ENCODE data around the gene RAB40B. TPM values are rescaled to one million over a fixed set of nuclear protein-coding genes. Genes with fewer than 3 reads are reported as not detected.

The RAB40B gene
- polyA plus RNA-seq, 1 of the 3 experiments (the other 2 are of a cell fraction) = 20.7 TPM

DNA sequence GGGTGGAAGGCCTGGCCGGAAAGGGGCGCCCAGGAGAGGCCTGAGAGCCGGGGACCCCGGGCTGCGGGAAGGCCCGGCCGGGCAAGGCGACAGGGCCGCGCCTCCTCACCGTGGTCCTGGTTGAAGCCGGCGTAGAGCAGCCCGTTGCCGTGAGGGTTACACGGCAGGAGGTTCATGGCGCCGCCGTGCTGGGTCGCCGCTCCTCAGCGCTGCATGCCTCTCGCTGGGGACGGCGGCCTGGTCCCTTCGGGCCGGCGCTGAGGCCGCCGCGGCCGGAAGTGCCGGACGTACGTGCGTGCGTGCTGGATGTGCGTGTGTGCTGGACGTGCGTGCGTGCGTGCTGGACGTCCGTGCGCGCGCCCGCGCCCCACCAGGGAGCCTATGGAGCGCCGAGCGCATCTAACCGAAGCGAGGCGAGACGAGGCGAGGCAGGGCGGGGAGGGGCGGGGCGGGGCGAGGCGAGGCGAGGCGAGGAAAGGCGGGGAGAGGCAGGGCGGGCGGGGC is 50.3 kb downstream of the RAB40B start, which contains the start of gene WDR45B:
WDR45B (minus strand) TSS at position 280 of the 504 bp plus-strand sequence; CDS start at position 176, 104 bp downstream.
- H3K27ac ChIP-seq (ENCODE audit: low read depth in 2 of 2, low read length in 1 of 2) = peak within 1 kb of the TSS; percentile 90 to 96
- 2% methylated on average over 47 of the region's 67 CpGs for whole genome bisulfite sequencing (ENCODE audit: low lambda C conversion rate)
- peak within 1 kb of the TSS; percentile 97 for H3K9ac ChIP-seq
- H3K9me2 ChIP-seq = no peaks in the 10 kb centered on the region
- H3F3A ChIP-seq (replicated peaks; ENCODE audit: insufficient read depth) = peaks cover 14% of the 10 kb centered on the region
- TF ChIP-seq USF2 (IDR thresholded peaks at IDR 0.05; ENCODE audit: borderline replicate concordance, low read depth, low read length) (0 out of 2 replicates have a peak, but pooled peaks have one; percentile 16), USF1 (IDR thresholded peaks at IDR 0.05; ENCODE audit: borderline replicate concordance, low read depth) (no peak; the same call in 1 of the 2 replicates), TAF1 (IDR thresholded peaks at IDR 0.05; ENCODE audit: borderline replicate concordance, low read depth, low read length) (peak; percentile 87; the same call in 1 of the 2 replicates), MAX (IDR thresholded peaks at IDR 0.05; ENCODE audit: low read depth) (peak; percentile 60; the same call in 1 of the 2 replicates), TEAD4 (IDR thresholded peaks at IDR 0.05; ENCODE audit: borderline replicate concordance, insufficient read depth) (no peak), POLR2AphosphoS5 (IDR thresholded peaks at IDR 0.05; ENCODE audit: low read depth, low read length) (peak; percentile 97), MXI1 (IDR thresholded peaks at IDR 0.05; ENCODE audit: low read depth, low read length) (peak; percentile 87), NRF1 (IDR thresholded peaks at IDR 0.05; ENCODE audit: low read depth, low read length) (peak; percentile 60), GATA2 (CRISPR knock-in tag; IDR thresholded peaks at IDR 0.05) (no peak), TCF12 (IDR thresholded peaks at IDR 0.05) (no peak), ELF1 (IDR thresholded peaks at IDR 0.05) (peak; percentile 84), RCOR1 (IDR thresholded peaks at IDR 0.05; ENCODE audit: low read length) (0 out of 2 replicates have a peak, but pooled peaks have one; percentile 8), CHD2 (IDR thresholded peaks at IDR 0.05; ENCODE audit: low read length, partially characterized antibody) (peak; percentile 76), PBX3 (IDR thresholded peaks at IDR 0.05) (no peak), GABPA (IDR thresholded peaks at IDR 0.05; ENCODE audit: low read depth) (peak; percentile 77), JUND (IDR thresholded peaks at IDR 0.05) (no peak), SIN3A (IDR thresholded peaks at IDR 0.05; ENCODE audit: borderline replicate concordance, low read depth, low read length) (peak; percentile 77), EZH2phosphoT487 (IDR thresholded peaks at IDR 0.05; ENCODE audit: borderline replicate concordance, low read depth) (no peak), RXRA (IDR thresholded peaks at IDR 0.05; ENCODE audit: borderline replicate concordance, low read depth) (no peak), NFIC (IDR thresholded peaks at IDR 0.05; ENCODE audit: borderline replicate concordance) (no peak), FOXJ3 (CRISPR knock-in tag; IDR thresholded peaks at IDR 0.05) (no peak), FOSL2 (IDR thresholded peaks at IDR 0.05; ENCODE audit: borderline replicate concordance, low read depth) (no peak)
- TF ChIP-seq, protein P1, sequence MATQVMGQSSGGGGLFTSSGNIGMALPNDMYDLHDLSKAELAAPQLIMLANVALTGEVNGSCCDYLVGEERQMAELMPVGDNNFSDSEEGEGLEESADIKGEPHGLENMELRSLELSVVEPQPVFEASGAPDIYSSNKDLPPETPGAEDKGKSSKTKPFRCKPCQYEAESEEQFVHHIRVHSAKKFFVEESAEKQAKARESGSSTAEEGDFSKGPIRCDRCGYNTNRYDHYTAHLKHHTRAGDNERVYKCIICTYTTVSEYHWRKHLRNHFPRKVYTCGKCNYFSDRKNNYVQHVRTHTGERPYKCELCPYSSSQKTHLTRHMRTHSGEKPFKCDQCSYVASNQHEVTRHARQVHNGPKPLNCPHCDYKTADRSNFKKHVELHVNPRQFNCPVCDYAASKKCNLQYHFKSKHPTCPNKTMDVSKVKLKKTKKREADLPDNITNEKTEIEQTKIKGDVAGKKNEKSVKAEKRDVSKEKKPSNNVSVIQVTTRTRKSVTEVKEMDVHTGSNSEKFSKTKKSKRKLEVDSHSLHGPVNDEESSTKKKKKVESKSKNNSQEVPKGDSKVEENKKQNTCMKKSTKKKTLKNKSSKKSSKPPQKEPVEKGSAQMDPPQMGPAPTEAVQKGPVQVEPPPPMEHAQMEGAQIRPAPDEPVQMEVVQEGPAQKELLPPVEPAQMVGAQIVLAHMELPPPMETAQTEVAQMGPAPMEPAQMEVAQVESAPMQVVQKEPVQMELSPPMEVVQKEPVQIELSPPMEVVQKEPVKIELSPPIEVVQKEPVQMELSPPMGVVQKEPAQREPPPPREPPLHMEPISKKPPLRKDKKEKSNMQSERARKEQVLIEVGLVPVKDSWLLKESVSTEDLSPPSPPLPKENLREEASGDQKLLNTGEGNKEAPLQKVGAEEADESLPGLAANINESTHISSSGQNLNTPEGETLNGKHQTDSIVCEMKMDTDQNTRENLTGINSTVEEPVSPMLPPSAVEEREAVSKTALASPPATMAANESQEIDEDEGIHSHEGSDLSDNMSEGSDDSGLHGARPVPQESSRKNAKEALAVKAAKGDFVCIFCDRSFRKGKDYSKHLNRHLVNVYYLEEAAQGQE (IDR thresholded peaks at IDR 0.05; ENCODE audit: low read depth, low read length) = 0 out of 2 replicates have a peak, but pooled peaks have one; percentile 24
- TF ChIP-seq, protein P2, sequence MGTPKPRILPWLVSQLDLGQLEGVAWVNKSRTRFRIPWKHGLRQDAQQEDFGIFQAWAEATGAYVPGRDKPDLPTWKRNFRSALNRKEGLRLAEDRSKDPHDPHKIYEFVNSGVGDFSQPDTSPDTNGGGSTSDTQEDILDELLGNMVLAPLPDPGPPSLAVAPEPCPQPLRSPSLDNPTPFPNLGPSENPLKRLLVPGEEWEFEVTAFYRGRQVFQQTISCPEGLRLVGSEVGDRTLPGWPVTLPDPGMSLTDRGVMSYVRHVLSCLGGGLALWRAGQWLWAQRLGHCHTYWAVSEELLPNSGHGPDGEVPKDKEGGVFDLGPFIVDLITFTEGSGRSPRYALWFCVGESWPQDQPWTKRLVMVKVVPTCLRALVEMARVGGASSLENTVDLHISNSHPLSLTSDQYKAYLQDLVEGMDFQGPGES (IDR thresholded peaks at IDR 0.05; ENCODE audit: low read depth, low read length) = no peak
- peak within 1 kb of the TSS; percentile 95 for H3K4me2 ChIP-seq
- H3K4me3 ChIP-seq (ENCODE audit: low read depth in 2 of 2, low read length in 1 of 2) = peak within 1 kb of the TSS; percentile 83 to 97
- H3K79me2 ChIP-seq (ENCODE audit: insufficient read depth) = peaks cover 50% of the 10 kb centered on the region
- H3K4me1 ChIP-seq (ENCODE audit: control insufficient read depth in 1 of 2, insufficient read depth in 2 of 2, low read depth in 1 of 2, low read length in 1 of 2) = peaks cover 10 to 12% of the 10 kb centered on the region in 2 experiments; a peak in 3 of 4 replicates
- H4K20me1 ChIP-seq (ENCODE audit: insufficient read depth) = peaks cover 45% of the 10 kb centered on the region
- peak; percentile 100 for DNase-seq
- no peaks in the 10 kb centered on the region for H3K27me3 ChIP-seq (ENCODE audit: insufficient read depth)
- H2AFZ ChIP-seq (ENCODE audit: low read depth) = peak within 1 kb of the TSS; percentile 66; the same call in 1 of the 2 replicates
- no peaks in the 10 kb centered on the region for H3K9me3 ChIP-seq
- H3K36me3 ChIP-seq (replicated peaks in 1 of 2; ENCODE audit: control insufficient read depth in 1 of 2, insufficient read depth in 2 of 2, low read length in 1 of 2) = peaks cover 13 to 20% of the 10 kb centered on the region in 2 experiments
- POLR2A ChIA-PET = no interaction called here
- CTCF ChIA-PET = interaction anchor here (0.6 kb wide), 1 partner anchor 66 kb away, joined by 4 read pairs; no protein-coding TSS in a partner anchor
